Neural progenitor cell (in vitro differentiated cells): ENCODE results near the gene POLR2H. TPM values are rescaled to one million over a fixed set of nuclear protein-coding genes. Genes with fewer than 3 reads are reported as not detected.

ENCODE experiments used
- DNase-seq: peaks from one replicate; pipeline ENCODE4 v3.0.0-alpha.2; 2016; ENCODE audit warnings: low spot score
- H2AFZ ChIP-seq: fragments of 200-600 bp; sonication (generic); replicated peaks from 2 replicates; pipeline ENCODE4 v1.6.1; 2016; ENCODE audit warnings: antibody characterized with exemption
- H3F3A ChIP-seq: fragments of 200-600 bp; sonication (generic); 2 replicates; pipeline ENCODE4 v1.6.1; 2016; ENCODE audit warnings: antibody characterized with exemption, low read depth
- H3K27ac ChIP-seq: fragments of 200-600 bp; sonication (generic); 2 replicates; pipeline ENCODE4 v1.5.1; 2016; ENCODE audit warnings: mild to moderate bottlenecking
- H3K27me3 ChIP-seq: fragments of 200-600 bp; sonication (generic); 2 replicates; pipeline ENCODE4 v1.6.1; 2016; ENCODE audit warnings: mild to moderate bottlenecking, moderate library complexity
- H3K36me3 ChIP-seq: fragments of 200-600 bp; sonication (generic); 2 replicates; pipeline ENCODE4 v1.5.1; 2016
- H3K4me1 ChIP-seq: fragments of 200-600 bp; sonication (generic); 2 replicates; pipeline ENCODE4 v1.6.1; 2016; ENCODE audit warnings: mixed run types
- H3K4me2 ChIP-seq: fragments of 200-600 bp; sonication (generic); 2 replicates; pipeline ENCODE4 v1.6.1; 2016
- H3K4me3 ChIP-seq: fragments of 200-600 bp; sonication (generic); 2 replicates; pipeline ENCODE4 v1.5.1; 2016
- H3K79me2 ChIP-seq: fragments of 200-600 bp; sonication (generic); 2 replicates; pipeline ENCODE4 v1.6.1; 2016; ENCODE audit warnings: low read depth
- H3K9ac ChIP-seq: fragments of 200-600 bp; sonication (generic); 2 replicates; pipeline ENCODE4 v1.6.1; 2016
- H3K9me3 ChIP-seq: fragments of 200-600 bp; sonication (generic); 2 replicates; pipeline ENCODE4 v1.5.1; 2016; ENCODE audit warnings: low read depth
- H4K20me1 ChIP-seq: fragments of 200-600 bp; sonication (generic); 2 replicates; pipeline ENCODE4 v1.6.1; 2016; ENCODE audit warnings: low read depth
- H3K27ac Mint-ChIP-seq: 3 replicates; pipeline ENCODE4 v1.8.0; 2021; ENCODE audit warnings: mixed read lengths
- H3K27me3 Mint-ChIP-seq: 2 replicates; pipeline ENCODE4 v1.8.0; 2022; ENCODE audit warnings: low read depth, mild to moderate bottlenecking, inconsistent platforms, moderate library complexity, mixed read lengths; ENCODE audit not compliant: insufficient read depth
- H3K36me3 Mint-ChIP-seq: 3 replicates; pipeline ENCODE4 v1.8.0; 2021; ENCODE audit warnings: mixed read lengths
- H3K4me1 Mint-ChIP-seq: 3 replicates; pipeline ENCODE4 v1.8.0; 2021; ENCODE audit warnings: mixed read lengths
- H3K4me3 Mint-ChIP-seq: 3 replicates; pipeline ENCODE4 v1.8.0; 2021; ENCODE audit warnings: mild to moderate bottlenecking, moderate library complexity, mixed read lengths
- H3K9me3 Mint-ChIP-seq: 3 replicates; pipeline ENCODE4 v1.8.0; 2020; ENCODE audit warnings: mixed read lengths
- EZH2 ChIP-seq: fragments of 200-600 bp; sonication (generic); IDR thresholded peaks from 2 replicates; pipeline ENCODE4 v1.6.1; 2017; ENCODE audit warnings: antibody characterized with exemption, mild to moderate bottlenecking, moderate library complexity
- EZH2phosphoT487 ChIP-seq: fragments of 200-600 bp; sonication (generic); IDR thresholded peaks from 2 replicates; pipeline ENCODE4 v1.6.1; 2017; ENCODE audit warnings: antibody characterized with exemption
- total RNA-seq: library from RNA; depleted of rRNA; stranded (reverse); fragments of >200 nt; gene quantifications from 2 replicates; pipeline ENCODE4 v1.2.3, GENCODE V29; 2015; ENCODE audit warnings: low replicate concordance
- TF ChIP-seq, protein P1 (sequence below): fragments of 200-600 bp; sonication (generic); IDR thresholded peaks from 2 replicates; pipeline ENCODE4 v1.5.1; 2017; ENCODE audit warnings: antibody characterized with exemption, mild to moderate bottlenecking

POLR2H gene
- total RNA-seq, 1 donor from 2014 or later = 173 TPM

DNA sequence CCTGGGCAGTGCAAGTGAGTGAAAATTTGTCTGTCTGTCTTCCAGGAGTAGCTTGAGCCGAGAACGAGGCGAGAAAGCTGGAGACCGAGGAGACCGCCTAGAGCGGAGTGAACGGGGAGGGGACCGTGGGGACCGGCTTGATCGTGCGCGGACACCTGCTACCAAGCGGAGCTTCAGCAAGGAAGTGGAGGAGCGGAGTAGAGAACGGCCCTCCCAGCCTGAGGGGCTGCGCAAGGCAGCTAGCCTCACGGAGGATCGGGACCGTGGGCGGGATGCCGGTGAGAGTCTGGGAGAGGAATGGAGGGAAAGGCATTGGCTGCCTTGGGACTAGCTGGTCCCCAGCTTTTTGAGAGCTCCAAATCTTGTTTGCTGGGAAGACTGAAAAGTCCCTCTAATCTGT is 34.3 kb upstream of the POLR2H start:
- peaks cover 2% of the 10 kb centered on the region for H3K27me3 Mint-ChIP-seq
- no peaks in the 10 kb centered on the region for H3K79me2 ChIP-seq
- no peak overlapping the region for H3K9ac ChIP-seq
- H3K4me3 ChIP-seq = no peak overlapping the region
- no peaks in the 10 kb centered on the region for H3K36me3 ChIP-seq
- no peak overlapping the region for H3K4me3 Mint-ChIP-seq
- no peak overlapping the region for H3K27ac ChIP-seq
- H3F3A ChIP-seq = peaks cover 7% of the 10 kb centered on the region
- H2AFZ ChIP-seq = no peak overlapping the region
- H3K36me3 Mint-ChIP-seq = peaks cover 61% of the 10 kb centered on the region
- no peak for TF ChIP-seq EZH2
- no peak for TF ChIP-seq EZH2phosphoT487
- TF ChIP-seq, protein P1, sequence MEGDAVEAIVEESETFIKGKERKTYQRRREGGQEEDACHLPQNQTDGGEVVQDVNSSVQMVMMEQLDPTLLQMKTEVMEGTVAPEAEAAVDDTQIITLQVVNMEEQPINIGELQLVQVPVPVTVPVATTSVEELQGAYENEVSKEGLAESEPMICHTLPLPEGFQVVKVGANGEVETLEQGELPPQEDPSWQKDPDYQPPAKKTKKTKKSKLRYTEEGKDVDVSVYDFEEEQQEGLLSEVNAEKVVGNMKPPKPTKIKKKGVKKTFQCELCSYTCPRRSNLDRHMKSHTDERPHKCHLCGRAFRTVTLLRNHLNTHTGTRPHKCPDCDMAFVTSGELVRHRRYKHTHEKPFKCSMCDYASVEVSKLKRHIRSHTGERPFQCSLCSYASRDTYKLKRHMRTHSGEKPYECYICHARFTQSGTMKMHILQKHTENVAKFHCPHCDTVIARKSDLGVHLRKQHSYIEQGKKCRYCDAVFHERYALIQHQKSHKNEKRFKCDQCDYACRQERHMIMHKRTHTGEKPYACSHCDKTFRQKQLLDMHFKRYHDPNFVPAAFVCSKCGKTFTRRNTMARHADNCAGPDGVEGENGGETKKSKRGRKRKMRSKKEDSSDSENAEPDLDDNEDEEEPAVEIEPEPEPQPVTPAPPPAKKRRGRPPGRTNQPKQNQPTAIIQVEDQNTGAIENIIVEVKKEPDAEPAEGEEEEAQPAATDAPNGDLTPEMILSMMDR = no peak
- no peaks in the 10 kb centered on the region for H3K4me1 ChIP-seq
- H3K27me3 ChIP-seq = no peaks in the 10 kb centered on the region
- H3K4me2 ChIP-seq = no peak overlapping the region
- H3K9me3 Mint-ChIP-seq = no peaks in the 10 kb centered on the region
- H4K20me1 ChIP-seq = peaks cover 22% of the 10 kb centered on the region
- DNase-seq = no peak
- no peak overlapping the region for H3K27ac Mint-ChIP-seq
- no peaks in the 10 kb centered on the region for H3K4me1 Mint-ChIP-seq
- H3K9me3 ChIP-seq = no peaks in the 10 kb centered on the region

DNA sequence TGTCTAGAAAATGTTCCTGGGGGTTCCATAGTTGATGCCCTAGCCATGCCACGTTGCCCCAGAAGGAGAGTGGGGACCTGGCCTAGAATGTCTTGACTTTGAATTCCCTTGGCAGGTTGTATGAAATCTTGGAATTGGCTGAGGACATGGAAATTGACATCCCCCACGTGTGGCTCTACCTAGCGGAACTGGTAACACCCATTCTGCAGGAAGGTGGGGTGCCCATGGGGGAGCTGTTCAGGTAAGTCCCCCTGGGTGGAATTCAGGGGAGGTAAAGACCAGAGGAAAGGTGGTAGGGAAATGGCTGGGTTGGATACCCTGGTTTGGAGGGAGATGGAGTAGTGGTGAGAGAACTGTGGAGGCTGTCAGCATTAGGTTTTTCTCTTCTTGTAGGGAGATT is 33.0 kb upstream of the POLR2H start:
- Histone ChIP-seq H3K36me3 (no peaks in the 10 kb centered on the region), H3K4me2 (no peak overlapping the region), H3K27me3 (no peaks in the 10 kb centered on the region), H3K9me3 (no peaks in the 10 kb centered on the region), H3F3A (peaks cover 11% of the 10 kb centered on the region), H3K4me1 (no peaks in the 10 kb centered on the region), H3K4me3 (no peak overlapping the region), H3K9ac (no peak overlapping the region), H3K27ac (no peak overlapping the region), H2AFZ (no peak overlapping the region), H3K79me2 (no peaks in the 10 kb centered on the region), H4K20me1 (peaks cover 24% of the 10 kb centered on the region)
- Mint-ChIP-seq H3K27ac (no peak overlapping the region), H3K4me3 (no peak overlapping the region), H3K9me3 (no peaks in the 10 kb centered on the region), H3K36me3 (peaks cover 59% of the 10 kb centered on the region), H3K27me3 (peaks cover 2% of the 10 kb centered on the region), H3K4me1 (no peaks in the 10 kb centered on the region)
- TF ChIP-seq EZH2phosphoT487 = no peak
- no peak for TF ChIP-seq EZH2
- TF ChIP-seq, protein P1 = no peak
- DNase-seq = no peak

DNA sequence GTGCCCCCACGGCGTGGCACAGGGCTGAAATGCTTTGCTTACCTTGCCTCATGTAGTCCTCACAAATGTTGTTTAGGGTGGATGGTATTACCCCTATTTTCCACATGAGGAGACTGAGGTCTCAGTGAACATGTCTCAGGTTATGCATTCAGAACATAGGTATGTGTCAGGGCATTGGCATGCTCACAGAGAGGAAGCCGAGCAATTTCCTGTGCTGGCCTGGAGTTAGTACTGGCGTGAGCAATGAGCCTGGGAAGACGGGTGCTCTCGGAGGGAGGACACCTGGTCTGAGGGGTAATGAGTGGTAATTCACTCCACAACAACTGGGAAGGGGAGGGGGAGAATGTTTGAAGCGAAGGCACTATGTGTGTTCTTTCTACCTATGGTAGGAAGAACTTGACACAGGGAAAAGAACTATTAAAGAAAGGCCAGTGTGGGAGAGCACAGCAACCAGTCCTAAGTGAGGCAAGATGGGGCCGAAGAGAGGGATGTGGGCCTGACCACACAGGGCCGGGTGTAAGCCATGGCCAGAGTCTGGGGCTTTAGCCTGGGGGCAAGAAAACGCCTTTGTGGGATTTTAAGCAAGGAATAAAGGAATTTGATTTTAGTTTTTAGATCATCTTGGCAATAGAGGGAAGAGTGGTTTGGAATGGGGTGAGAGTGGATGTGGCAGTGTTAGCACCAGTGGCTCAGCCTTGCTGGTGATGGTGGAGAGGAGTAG is 29.0 kb upstream of the POLR2H start:
- H2AFZ ChIP-seq = no peak overlapping the region
- peaks cover 53% of the 10 kb centered on the region for H4K20me1 ChIP-seq
- Mint-ChIP-seq H3K27me3 (peaks cover 2% of the 10 kb centered on the region), H3K27ac (no peak overlapping the region), H3K4me3 (no peak overlapping the region), H3K36me3 (peaks cover 37% of the 10 kb centered on the region), H3K9me3 (no peaks in the 10 kb centered on the region), H3K4me1 (peaks cover 15% of the 10 kb centered on the region)
- H3K4me1 ChIP-seq = peaks cover 9% of the 10 kb centered on the region
- no peaks in the 10 kb centered on the region for H3K36me3 ChIP-seq
- no peaks in the 10 kb centered on the region for H3K27me3 ChIP-seq
- no peak overlapping the region for H3K27ac ChIP-seq
- H3F3A ChIP-seq = peaks cover 49% of the 10 kb centered on the region
- no peak for TF ChIP-seq EZH2phosphoT487
- H3K9ac ChIP-seq = no peak overlapping the region
- no peak overlapping the region for H3K4me2 ChIP-seq
- no peak for DNase-seq
- peaks cover 14% of the 10 kb centered on the region for H3K79me2 ChIP-seq
- H3K9me3 ChIP-seq = no peaks in the 10 kb centered on the region
- no peak overlapping the region for H3K4me3 ChIP-seq

DNA sequence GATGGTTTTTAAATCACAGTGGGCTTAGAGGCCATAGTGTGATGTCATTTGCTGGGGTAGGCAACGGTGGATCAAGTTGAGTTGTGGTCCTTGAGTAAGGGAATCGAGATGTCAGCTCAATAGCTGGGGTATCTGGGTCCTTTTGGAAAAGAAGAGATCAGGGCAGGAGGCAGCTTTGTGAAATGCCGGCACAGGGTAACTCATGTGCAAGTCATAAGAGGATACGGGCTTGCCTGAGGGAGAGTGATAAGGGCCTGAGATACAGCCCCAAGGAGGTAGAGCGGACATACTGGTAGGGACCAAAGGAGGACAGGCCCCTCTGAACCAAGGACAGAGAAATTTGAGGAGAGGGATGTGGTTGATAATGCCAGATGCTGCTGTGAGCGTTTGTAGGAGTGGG is 28.3 kb upstream of the POLR2H start:
- peaks cover 56% of the 10 kb centered on the region for H3F3A ChIP-seq
- Mint-ChIP-seq H3K36me3 (peaks cover 33% of the 10 kb centered on the region), H3K4me3 (no peak overlapping the region), H3K27ac (no peak overlapping the region), H3K4me1 (peaks cover 21% of the 10 kb centered on the region), H3K27me3 (peaks cover 2% of the 10 kb centered on the region), H3K9me3 (no peaks in the 10 kb centered on the region)
- no peaks in the 10 kb centered on the region for H3K27me3 ChIP-seq
- peaks cover 20% of the 10 kb centered on the region for H3K79me2 ChIP-seq
- H3K27ac ChIP-seq = no peak overlapping the region
- TF ChIP-seq EZH2 = no peak
- TF ChIP-seq, protein P1 = no peak
- TF ChIP-seq EZH2phosphoT487 = no peak
- peaks cover 12% of the 10 kb centered on the region for H3K4me1 ChIP-seq
- no peaks in the 10 kb centered on the region for H3K36me3 ChIP-seq
- H3K4me3 ChIP-seq = no peak overlapping the region
- no peak overlapping the region for H2AFZ ChIP-seq
- DNase-seq = no peak
- peaks cover 56% of the 10 kb centered on the region for H4K20me1 ChIP-seq
- H3K9me3 ChIP-seq = no peaks in the 10 kb centered on the region
- H3K4me2 ChIP-seq = no peak overlapping the region
- no peak overlapping the region for H3K9ac ChIP-seq
